H9 (cell line): ENCODE results near the gene PEX5L. TPM values are rescaled to one million over a fixed set of nuclear protein-coding genes. Genes with fewer than 3 reads are reported as not detected.

Source experiments
- DNase-seq: peaks from one replicate; pipeline ENCODE4 v3.0.0-alpha.2; 2017
- H2AFZ ChIP-seq: one replicate; pipeline ENCODE4 v1.6.1; 2013; ENCODE audit warnings: mild to moderate bottlenecking, low read length, control low read depth, moderate library complexity
- H2AK5ac ChIP-seq: 2 replicates; pipeline ENCODE4 v1.6.1; 2013; ENCODE audit warnings: low read length, control low read depth, mixed read lengths; ENCODE audit not compliant: insufficient read length
- H2BK120ac ChIP-seq: one replicate; pipeline ENCODE4 v1.6.1; 2013; ENCODE audit warnings: low read depth, mild to moderate bottlenecking, low read length, control low read depth, inconsistent platforms; ENCODE audit not compliant: poor library complexity, severe bottlenecking
- H2BK12ac ChIP-seq: 2 replicates; pipeline ENCODE4 v1.6.1; 2013; ENCODE audit warnings: low read length, control low read depth, mixed read lengths, low read depth; ENCODE audit not compliant: insufficient read length
- H2BK15ac ChIP-seq: 2 replicates; pipeline ENCODE4 v1.6.1; 2013; ENCODE audit warnings: low read depth, low read length, control low read depth
- H2BK20ac ChIP-seq: one replicate; pipeline ENCODE4 v1.6.1; 2013; ENCODE audit warnings: low read depth, mild to moderate bottlenecking, low read length, control low read depth, inconsistent platforms; ENCODE audit not compliant: poor library complexity, severe bottlenecking
- H2BK5ac ChIP-seq: 2 replicates; pipeline ENCODE4 v1.6.1; 2013; ENCODE audit warnings: low read length, control low read depth, mixed read lengths; ENCODE audit not compliant: insufficient read length
- H3K14ac ChIP-seq: 2 replicates; pipeline ENCODE4 v1.6.1; 2013; ENCODE audit warnings: low read length, control low read depth; ENCODE audit not compliant: insufficient read depth
- H3K18ac ChIP-seq: 2 replicates; pipeline ENCODE4 v1.6.1; 2013; ENCODE audit warnings: low read depth, mild to moderate bottlenecking, mixed read lengths, low read length, control low read depth; ENCODE audit not compliant: insufficient read length
- H3K23ac ChIP-seq: 2 replicates; pipeline ENCODE4 v1.6.1; 2013; ENCODE audit warnings: low read length, control low read depth, mixed read lengths, low read depth; ENCODE audit not compliant: insufficient read length
- H3K23me2 ChIP-seq: 2 replicates; pipeline ENCODE4 v1.6.1; 2013; ENCODE audit warnings: low read depth, mild to moderate bottlenecking, mixed read lengths, low read length, control low read depth; ENCODE audit not compliant: insufficient read length, poor library complexity, severe bottlenecking
- H3K27ac ChIP-seq: 2 replicates; pipeline ENCODE4 v1.5.1; 2013; ENCODE audit warnings: low read length, control low read depth, mixed read lengths, low read depth; ENCODE audit not compliant: insufficient read length
- H3K27me3 ChIP-seq: 2 replicates; pipeline ENCODE4 v1.6.1; 2013; ENCODE audit warnings: low read length, control low read depth, inconsistent platforms; ENCODE audit not compliant: insufficient read depth
- H3K4ac ChIP-seq: 2 replicates; pipeline ENCODE4 v1.6.1; 2013; ENCODE audit warnings: low read depth, mild to moderate bottlenecking, control low read depth, inconsistent platforms, low read length, moderate library complexity
- H3K4me1 ChIP-seq: 2 replicates; pipeline ENCODE4 v1.6.1; 2013; ENCODE audit warnings: low read length, control low read depth, inconsistent platforms; ENCODE audit not compliant: insufficient read depth
- H3K4me2 ChIP-seq: 2 replicates; pipeline ENCODE4 v1.6.1; 2013; ENCODE audit warnings: low read length, control low read depth, mixed read lengths; ENCODE audit not compliant: insufficient read length, insufficient read depth
- H3K56ac ChIP-seq: 2 replicates; pipeline ENCODE4 v1.6.1; 2013; ENCODE audit warnings: low read depth, mild to moderate bottlenecking, mixed read lengths, low read length, control low read depth; ENCODE audit not compliant: insufficient read length
- H3K79me1 ChIP-seq: 2 replicates; pipeline ENCODE4 v1.6.1; 2013; ENCODE audit warnings: low read depth, mild to moderate bottlenecking, moderate library complexity, low read length, control low read depth, inconsistent platforms; ENCODE audit not compliant: insufficient read depth, poor library complexity, severe bottlenecking
- H3K79me2 ChIP-seq: 2 replicates; pipeline ENCODE4 v1.6.1; 2013; ENCODE audit warnings: low read length, control low read depth, inconsistent platforms; ENCODE audit not compliant: insufficient read depth
- H3K9ac ChIP-seq: 2 replicates; pipeline ENCODE4 v1.6.1; 2013; ENCODE audit warnings: low read length, control low read depth, mixed read lengths; ENCODE audit not compliant: insufficient read length; ENCODE audit errors: extremely low read depth
- H3K9me3 ChIP-seq: one replicate; pipeline ENCODE4 v1.6.1; 2013; ENCODE audit warnings: low read depth, low read length, inconsistent platforms; ENCODE audit not compliant: control insufficient read depth
- H3T11ph ChIP-seq: one replicate; pipeline ENCODE4 v1.6.1; 2013; ENCODE audit warnings: mild to moderate bottlenecking, low read length, control low read depth, inconsistent platforms
- H4K20me1 ChIP-seq: one replicate; pipeline ENCODE4 v1.6.1; 2013; ENCODE audit not compliant: control insufficient read depth, insufficient read length, insufficient read depth
- H4K5ac ChIP-seq: 2 replicates; pipeline ENCODE4 v1.6.1; 2013; ENCODE audit warnings: low read depth, mild to moderate bottlenecking, mixed read lengths, low read length, control low read depth; ENCODE audit not compliant: insufficient read length
- H4K8ac ChIP-seq: replicated peaks from 2 replicates; pipeline ENCODE4 v1.6.1; 2013; ENCODE audit warnings: low read length, control low read depth, mixed read lengths, low read depth; ENCODE audit not compliant: insufficient read length
- H4K91ac ChIP-seq: 2 replicates; pipeline ENCODE4 v1.6.1; 2013; ENCODE audit warnings: low read depth, mild to moderate bottlenecking, moderate library complexity, mixed read lengths, low read length, control low read depth; ENCODE audit not compliant: insufficient read length
- H3K27ac Mint-ChIP-seq, 3 experiments: 2 replicates in 2 of 3; 3 replicates in 1 of 3; pipeline ENCODE4 v1.8.0; 2020 to 2021; ENCODE audit warnings: mixed read lengths in 3 of 3, mild to moderate bottlenecking in 1 of 3, moderate library complexity in 1 of 3
- H3K27me3 Mint-ChIP-seq: 2 replicates; pipeline ENCODE4 v1.8.0; 2021; ENCODE audit warnings: low read depth, mild to moderate bottlenecking, moderate library complexity, mixed read lengths
- H3K36me3 Mint-ChIP-seq, 3 experiments: 2 replicates in 2 of 3; 3 replicates in 1 of 3; pipeline ENCODE4 v1.8.0; 2020 to 2021; ENCODE audit warnings: low read depth in 3 of 3, mixed read lengths in 3 of 3; ENCODE audit not compliant: insufficient read depth in 1 of 3
- H3K4me1 Mint-ChIP-seq, 2 experiments: 2 replicates each; pipeline ENCODE4 v1.8.0; 2020; ENCODE audit warnings: mixed read lengths in 2 of 2
- H3K4me3 Mint-ChIP-seq, 2 experiments: 2 replicates in 1 of 2; 3 replicates in 1 of 2; pipeline ENCODE4 v1.8.0; 2020 to 2021; ENCODE audit warnings: mild to moderate bottlenecking in 2 of 2, mixed read lengths in 2 of 2, moderate library complexity in 1 of 2
- H3K9me3 Mint-ChIP-seq, 2 experiments: 2 replicates in 1 of 2; 3 replicates in 1 of 2; pipeline ENCODE4 v1.8.0; 2020; ENCODE audit warnings: mild to moderate bottlenecking in 2 of 2, mixed read lengths in 2 of 2, moderate library complexity in 1 of 2
- WGBS: extraction: QIAGEN DNeasy Blood & Tissue Kit; methylation state at CpG from one replicate; pipeline ENCODE4 v1.1.7; 2013; ENCODE audit warnings: missing lambda C conversion rate, low lambda C conversion rate, mixed read lengths; ENCODE audit not compliant: insufficient read length; ENCODE audit errors: extremely low coverage; 5-methylcytosine and 5-hydroxymethylcytosine counted together
- total RNA-seq: library from RNA; stranded (reverse); gene quantifications from 2 replicates; pipeline ENCODE4 v1.2.1, GENCODE V29; 2021
- TF ChIP-seq, protein P1 (sequence below): fragments of 200-600 bp; sonication (generic); conservative IDR thresholded peaks from 3 replicates; pipeline ENCODE4 v1.8.0; 2021; ENCODE audit warnings: antibody characterized with exemption, mild to moderate bottlenecking

The PEX5L gene
- total RNA-seq, 1 experiment from 2014 or later, result 0.85 TPM

DNA sequence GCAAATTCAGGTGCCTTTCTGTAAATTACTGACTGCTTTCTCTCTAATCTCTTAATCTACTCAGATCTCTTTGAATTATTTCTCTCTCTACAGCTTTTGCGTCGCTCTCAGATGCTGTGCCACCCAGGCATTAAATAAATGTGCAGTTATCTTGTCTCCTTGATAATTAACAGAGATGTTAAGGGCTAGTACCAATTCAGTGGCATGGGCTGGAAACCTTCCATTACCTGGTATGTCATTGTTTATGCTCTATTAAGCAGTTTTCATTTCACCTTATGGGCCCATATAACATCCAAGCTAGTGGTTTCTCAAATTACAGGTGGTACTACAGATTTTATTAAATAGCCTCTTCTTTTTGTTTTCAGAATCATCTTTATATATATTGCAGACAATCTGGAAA lies 66.0 kb downstream of the PEX5L start:
- Histone ChIP-seq H3K9ac (no peak overlapping the region), H3K18ac (no peak overlapping the region), H4K20me1 (no peaks in the 10 kb centered on the region), H3K9me3 (no peaks in the 10 kb centered on the region), H2AFZ (no peak overlapping the region), H3K14ac (no peak overlapping the region), H4K5ac (no peak overlapping the region), H4K91ac (no peak overlapping the region), H3K27me3 (no peaks in the 10 kb centered on the region), H3K27ac (no peak overlapping the region), H3K23ac (no peak overlapping the region), H2BK5ac (no peak overlapping the region), H2BK20ac (no peak overlapping the region), H3K79me1 (no peaks in the 10 kb centered on the region), H2BK12ac (no peak overlapping the region), H2AK5ac (no peak overlapping the region), H3K4me2 (no peak overlapping the region), H3K4me1 (no peaks in the 10 kb centered on the region), H3K79me2 (no peaks in the 10 kb centered on the region), H2BK120ac (no peak overlapping the region), H4K8ac (no peak overlapping the region), H3T11ph (no peak overlapping the region), H3K4ac (no peak overlapping the region), H2BK15ac (no peak overlapping the region), H3K56ac (no peak overlapping the region), H3K23me2 (no peaks in the 10 kb centered on the region)
- Mint-ChIP-seq H3K9me3 (no peaks in the 10 kb centered on the region), H3K4me3 (no peak overlapping the region), H3K36me3 (no peaks in the 10 kb centered on the region), H3K4me1 (peaks cover 12 to 28% of the 10 kb centered on the region in 2 experiments), H3K27ac (no peak overlapping the region), H3K27me3 (no peaks in the 10 kb centered on the region)
- no peak for DNase-seq
- no CpG with 5 or more reads among the region's 2 CpGs for WGBS
- TF ChIP-seq, protein P1, sequence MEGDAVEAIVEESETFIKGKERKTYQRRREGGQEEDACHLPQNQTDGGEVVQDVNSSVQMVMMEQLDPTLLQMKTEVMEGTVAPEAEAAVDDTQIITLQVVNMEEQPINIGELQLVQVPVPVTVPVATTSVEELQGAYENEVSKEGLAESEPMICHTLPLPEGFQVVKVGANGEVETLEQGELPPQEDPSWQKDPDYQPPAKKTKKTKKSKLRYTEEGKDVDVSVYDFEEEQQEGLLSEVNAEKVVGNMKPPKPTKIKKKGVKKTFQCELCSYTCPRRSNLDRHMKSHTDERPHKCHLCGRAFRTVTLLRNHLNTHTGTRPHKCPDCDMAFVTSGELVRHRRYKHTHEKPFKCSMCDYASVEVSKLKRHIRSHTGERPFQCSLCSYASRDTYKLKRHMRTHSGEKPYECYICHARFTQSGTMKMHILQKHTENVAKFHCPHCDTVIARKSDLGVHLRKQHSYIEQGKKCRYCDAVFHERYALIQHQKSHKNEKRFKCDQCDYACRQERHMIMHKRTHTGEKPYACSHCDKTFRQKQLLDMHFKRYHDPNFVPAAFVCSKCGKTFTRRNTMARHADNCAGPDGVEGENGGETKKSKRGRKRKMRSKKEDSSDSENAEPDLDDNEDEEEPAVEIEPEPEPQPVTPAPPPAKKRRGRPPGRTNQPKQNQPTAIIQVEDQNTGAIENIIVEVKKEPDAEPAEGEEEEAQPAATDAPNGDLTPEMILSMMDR, result no peak
